ENCODE data around the gene DBF4.
"Not testable (repeated sequence)": the region's sequence is repeated elsewhere in the genome, so short reads cannot be mapped to it uniquely, and the experiment has no call there.

DBF4 gene
- total RNA-seq, result 36.7 to 60.8 (median 57.5) reads per million in 3 experiments

- DNase-seq, result peak; percentile 94
These were observed at the start of gene DBF4, which contains the start of gene SLC25A40 for GRCh38 chr7:87876040-87876868. DBF4 (plus strand) TSS chr7:87876493; CDS start chr7:87876733, 240 bp downstream. SLC25A40 (minus strand) TSS chr7:87876360; CDS start chr7:87858727, 17,633 bp downstream.

DNA sequence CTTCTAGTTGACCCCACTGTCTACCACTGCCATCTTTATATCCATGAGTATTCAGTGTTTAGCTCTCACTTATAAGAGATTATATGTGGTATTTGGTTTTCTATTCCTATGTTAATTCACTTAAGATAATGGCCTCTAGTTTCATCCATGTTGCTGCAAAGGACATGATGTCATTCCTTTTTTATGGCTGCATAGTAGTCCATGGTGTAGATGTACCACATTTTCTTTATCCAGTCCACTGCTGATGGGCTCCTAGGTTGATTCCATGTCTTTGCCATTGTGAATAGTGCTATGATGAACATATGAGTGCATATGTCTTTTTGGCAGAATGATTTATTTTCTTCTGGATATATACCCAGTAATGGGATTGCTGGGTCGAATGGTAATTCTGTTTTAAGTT, 47.9 kb upstream of the DBF4 start:
- DNase-seq, result not testable (repeated sequence)

GRCh38 chr7:87831097-87831496, 45.2 kb upstream of the DBF4 start:
- no peak for DNase-seq

DNA sequence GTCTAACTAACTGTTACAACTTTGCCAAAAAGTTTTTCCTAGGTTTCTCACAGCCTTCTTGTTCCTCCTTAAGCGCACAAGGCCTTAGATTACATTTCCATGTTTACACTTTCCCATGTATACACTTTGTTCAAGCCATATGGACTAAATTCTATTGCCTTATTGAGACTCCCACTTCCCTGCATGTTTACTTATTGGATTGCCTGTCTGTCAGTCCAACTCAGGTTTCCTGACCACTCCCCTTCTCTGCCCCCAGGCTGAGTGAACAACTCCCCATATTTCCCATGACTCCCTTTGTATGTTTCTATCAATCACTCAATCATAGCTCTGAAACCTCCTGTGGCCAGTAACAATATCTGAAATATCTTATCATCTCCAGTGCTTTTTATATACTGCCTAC, 43.2 kb upstream of the DBF4 start:
- DNase-seq, result no peak

DNA sequence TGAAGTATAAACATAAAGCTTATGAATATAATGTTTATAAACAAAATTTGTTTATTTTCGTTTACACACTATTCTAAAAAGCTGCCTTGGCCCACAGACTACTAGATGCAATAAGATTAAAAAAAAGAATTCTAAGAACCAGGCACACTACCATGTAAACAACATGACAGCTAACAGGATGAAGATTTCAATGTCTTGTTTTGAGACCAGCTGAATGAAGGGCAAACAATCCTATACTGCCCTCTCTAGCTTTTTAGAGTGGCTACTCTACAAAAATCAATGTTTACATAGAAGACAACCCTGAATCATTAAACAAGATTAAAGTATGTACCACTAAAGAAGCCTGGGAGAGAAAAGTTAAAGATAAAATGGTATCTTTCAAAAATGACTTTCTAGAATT, 38.7 kb upstream of the DBF4 start:
- DNase-seq, result no peak

DNA sequence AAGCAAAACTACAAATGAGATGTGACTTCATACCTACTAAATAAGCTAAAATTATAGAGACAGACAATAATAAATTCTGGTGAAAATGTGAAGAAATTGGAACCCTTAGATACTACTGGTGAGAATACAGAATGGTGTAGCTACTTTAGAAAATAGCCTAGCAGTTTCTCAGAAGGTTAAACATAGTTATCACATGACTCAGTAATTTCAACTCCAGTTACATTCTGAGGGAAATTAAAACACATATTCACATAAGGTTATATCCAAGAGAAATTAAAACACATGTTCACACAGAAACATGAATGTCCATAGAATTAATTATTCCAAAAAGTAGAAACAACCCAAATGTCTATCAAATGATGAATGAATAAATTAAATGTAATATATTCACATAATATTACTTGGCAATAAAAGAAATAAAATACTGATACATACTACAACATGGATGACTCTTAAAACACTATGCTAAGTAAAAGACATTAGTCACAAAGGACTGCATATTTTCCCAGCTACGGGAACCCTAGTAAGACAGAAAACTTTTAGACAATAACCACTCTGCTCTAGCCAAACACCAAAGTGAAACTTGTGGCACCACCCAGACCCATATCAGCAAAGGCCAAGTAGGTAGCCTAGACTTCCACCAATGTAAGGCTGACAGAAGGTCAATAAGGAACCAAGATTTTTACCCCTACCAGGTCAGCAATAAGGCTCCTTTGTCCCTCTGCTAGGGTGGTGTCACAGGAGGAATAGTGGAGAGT, 25.3 kb upstream of the DBF4 start:
- no peak for DNase-seq

- no peak for DNase-seq
These were observed 24.0 kb upstream of the DBF4 start for GRCh38 chr7:87852306-87852705.

DNA sequence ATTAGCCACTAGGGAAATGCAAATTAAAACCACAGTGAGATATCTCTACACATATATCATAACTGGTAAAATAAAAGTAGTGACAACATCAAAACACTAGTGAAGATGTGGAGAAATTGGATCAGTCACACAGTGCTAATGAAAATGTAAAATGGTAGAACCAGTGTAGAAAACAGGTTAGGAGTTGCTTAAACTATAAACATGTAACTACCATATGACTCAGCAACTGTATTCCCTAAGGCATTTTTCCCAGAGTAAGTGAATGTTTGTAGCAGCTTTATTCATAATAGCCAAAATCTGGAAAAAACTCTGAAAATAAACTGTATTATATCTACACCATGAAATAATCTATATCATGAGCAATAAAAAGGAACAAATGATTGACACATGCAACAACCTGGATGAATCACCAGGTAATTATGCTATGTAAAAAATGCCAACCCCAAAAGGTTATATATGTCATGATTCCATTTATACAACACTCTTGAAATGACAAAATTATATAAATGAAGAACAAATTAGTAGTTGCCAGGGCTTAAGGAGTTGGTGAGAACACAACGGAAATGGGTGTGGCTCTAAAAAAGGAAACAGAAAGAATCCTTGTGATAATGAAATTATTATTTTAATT, 22.9 kb upstream of the DBF4 start:
- DNase-seq, result no peak

- no peak for DNase-seq
These were observed 17.7 kb upstream of the DBF4 start for GRCh38 chr7:87858417-87859100.

GRCh38 chr7:87866089-87866488, 10.2 kb upstream of the DBF4 start:
- no peak for DNase-seq

DNA sequence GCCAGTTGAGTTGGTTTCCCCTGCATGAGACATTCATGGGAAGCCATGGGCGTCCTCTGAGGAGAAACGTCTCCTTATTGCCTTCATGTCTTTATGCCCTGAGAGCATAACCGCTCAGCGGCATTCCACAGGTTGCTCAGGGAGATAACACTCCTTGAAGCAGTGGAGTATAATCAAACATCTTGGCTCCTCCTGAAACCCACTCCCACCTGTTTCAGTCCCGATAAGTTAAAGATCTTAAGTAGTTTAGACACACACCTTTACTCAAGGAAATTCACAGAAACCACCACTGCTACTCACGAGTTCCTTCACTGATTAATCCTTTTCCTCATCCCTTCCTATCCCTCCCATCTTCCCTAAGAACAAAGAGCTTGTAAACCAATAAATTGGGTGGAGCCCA, 9.8 kb upstream of the DBF4 start:
- DNase-seq, result not testable (repeated sequence)

DNA sequence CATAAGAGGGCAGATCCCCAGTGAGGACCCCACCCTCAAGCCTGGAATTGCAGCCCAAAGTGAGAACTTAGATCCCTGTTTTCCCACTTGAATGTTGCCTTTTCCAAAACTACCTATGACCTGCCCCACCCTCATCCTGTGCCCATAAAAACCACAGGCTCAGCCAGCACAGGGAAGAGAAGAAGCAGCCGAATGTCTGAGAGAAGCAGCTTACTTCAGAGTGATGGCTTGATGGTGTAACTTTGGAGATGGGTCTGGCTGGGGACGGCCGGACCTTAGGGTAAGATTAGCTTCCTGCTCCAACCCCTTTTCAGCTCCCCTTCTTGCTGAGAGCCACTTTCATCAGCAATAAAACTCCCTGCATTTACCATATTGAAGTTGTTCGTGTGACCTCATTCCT, 5.8 kb upstream of the DBF4 start:
- DNase-seq, result no peak

DNA sequence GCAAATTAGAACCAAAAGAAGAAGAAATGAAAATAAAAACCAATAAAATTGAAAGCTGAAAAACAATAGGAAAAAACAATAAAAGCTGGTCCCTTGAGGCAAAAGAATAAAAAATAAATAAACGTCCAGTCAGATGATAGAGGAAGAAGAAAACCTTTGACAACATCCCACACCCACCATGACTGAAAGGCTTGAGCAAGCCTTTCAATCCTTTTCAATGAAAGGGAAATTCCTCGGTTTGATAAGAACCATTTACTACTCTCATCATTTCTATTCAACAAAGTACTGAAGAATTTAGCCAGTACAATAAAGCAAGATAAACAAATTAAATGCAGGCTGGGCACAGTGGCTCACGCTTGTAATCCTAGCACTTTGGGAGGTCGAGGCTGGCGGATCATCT, 3.9 kb upstream of the DBF4 start:
- no peak for DNase-seq

GRCh38 chr7:87873328-87873727, 3.0 kb upstream of the DBF4 start:
- not testable (repeated sequence) for DNase-seq

GRCh38 chr7:87874066-87874465, 2.2 kb upstream of the DBF4 start:
- no peak for DNase-seq

DNA sequence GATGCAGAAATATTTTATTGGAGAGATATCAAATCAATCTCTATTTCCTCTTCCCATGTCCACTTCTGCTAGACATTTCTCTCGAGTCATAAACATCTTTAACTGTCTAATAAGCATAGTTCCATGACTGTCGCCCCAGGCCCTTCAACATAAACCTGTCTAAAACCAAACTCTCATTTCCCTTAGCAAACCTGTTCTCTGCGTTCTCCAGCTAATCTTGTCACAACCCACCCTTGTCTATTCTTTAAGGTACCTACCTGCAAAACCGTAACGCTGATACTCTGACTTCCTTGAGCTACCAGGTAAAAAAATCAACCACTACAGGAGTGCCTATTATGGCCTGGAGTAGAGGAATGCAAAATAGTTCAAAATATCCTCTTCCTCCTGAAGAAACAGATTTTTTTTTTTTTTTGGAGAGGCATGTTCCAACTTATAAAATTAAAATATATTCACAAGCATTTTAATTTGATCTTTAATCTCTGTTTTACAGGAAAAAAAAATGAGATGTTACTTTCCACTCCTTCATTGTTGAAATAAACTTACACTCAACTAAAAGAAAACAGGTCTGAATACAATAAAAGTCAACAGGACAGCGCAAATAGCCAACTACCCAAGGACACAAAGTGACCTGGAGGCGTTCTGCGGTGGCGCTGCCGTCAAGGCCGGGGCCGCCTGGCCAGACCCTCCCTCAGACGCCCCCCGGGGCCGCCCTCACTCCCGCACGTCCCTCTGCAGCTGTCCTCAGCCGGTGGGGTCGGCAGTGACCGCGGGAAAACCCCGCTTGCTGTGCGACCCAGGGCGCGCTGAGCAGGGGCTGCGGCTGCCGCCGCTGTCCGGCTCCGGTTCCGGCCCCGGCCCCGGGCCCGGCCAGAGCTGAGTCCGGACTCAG, 898 bp upstream of the DBF4 start:
- DNase-seq, result peak; percentile 17

GRCh38 chr7:87876869-87877234, 559 bp downstream of the DBF4 start:
- DNase-seq, result no peak

DNA sequence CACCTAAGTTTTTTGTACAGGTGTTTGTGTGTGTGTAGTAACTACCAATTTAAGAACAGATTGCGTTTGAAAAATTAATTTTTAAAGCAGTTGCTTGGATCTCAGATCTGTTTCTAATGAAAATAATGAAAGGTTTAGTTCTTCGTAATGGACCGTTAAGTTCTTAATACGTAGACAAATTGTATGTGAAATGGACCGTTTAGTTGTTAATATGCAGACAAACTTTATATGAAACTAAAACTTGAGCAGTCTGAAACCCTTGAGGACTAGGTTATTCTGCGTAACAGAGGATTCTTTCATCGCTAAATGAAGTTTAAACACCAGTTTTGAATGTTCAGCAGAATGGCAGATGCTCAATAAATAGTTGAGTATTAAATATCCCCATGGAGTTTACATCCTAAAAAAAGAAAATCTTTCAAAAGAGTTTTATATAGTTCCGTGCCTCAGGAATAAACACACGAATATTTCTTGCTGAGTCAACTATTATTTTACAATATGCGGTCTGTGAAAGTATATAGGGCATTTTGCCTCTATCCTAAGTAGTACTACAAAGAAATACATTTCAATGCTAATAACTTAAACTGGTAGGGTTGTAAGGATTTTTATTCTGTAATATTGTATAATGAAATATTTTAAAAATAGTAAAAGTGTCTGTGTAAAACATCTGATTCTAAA, 1.2 kb downstream of the DBF4 start:
- no peak for DNase-seq

DNA sequence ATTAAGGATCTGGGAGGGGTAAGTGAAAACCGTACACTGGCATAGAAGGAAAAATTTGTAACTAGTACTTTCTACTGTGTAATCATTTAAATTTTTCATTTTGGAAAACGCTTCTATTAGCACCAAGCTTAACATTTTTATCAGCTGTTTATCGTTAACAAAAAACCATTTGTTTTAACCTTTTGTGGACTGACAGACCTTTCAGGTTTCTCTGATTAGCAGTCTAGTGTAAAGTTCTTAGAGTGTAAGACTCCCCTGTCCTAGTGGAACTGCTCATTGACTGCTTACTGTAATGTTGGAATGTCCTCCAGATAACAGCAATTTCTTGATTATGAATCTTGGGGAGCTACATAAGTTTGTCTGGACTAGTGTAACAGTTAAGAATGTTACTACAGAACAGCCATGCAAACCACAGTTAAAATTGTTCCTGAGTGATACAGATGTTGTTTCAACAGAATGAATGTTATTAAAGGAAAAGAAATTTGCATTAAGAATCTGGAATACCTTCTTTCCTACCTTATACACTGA, 2.0 kb downstream of the DBF4 start:
- DNase-seq, result no peak

DNA sequence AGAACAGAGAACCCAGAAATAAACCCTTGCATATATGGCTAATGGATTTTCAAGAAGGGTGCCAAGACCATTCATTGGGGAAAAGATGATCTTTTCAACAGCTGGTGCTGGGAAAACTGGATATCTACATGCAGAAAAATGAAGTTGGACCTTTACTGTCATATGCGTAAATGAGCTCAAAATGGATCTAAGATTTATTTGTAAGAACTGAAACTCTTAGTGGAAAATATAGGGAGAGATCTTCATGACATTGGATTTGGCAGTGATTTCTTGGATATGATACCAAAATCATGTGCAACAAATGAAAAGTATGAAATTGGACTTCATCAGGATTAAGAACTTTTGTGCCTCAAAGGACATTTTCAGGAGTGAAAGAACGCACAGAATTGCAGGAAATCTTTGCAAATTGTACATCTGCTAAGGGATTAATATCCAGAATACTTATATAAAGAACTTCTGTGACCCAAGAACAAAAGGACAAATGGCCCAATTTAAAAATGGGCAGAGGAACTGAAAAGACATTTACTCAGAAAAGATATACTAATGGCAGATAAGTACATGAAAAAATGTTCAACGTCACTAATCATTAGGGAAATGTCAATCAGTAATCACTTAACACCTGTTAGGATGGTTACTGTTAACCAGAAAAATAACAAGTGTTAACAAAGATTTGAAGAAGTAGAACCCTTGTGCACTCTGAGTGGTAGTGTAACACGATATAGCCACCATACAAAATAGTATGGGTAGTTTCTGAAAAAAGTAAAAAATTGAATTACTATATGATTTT, 6.1 kb downstream of the DBF4 start:
- no peak for DNase-seq
